GM19372 (cell line): ENCODE measurements around the gene GXYLT1.
"Not testable (repeated sequence)": the region's sequence is repeated elsewhere in the genome, so short reads cannot be mapped to it uniquely, and the experiment has no call there.

ENCODE experiments used
- ATAC-seq: cut with Tn5 transposase; IDR thresholded peaks from one replicate; pipeline ENCODE4 v1.9.1; 2021; ENCODE audit warnings: mild to moderate bottlenecking, low read depth, moderate library complexity; ENCODE audit not compliant: unreplicated experiment

GXYLT1 gene

DNA sequence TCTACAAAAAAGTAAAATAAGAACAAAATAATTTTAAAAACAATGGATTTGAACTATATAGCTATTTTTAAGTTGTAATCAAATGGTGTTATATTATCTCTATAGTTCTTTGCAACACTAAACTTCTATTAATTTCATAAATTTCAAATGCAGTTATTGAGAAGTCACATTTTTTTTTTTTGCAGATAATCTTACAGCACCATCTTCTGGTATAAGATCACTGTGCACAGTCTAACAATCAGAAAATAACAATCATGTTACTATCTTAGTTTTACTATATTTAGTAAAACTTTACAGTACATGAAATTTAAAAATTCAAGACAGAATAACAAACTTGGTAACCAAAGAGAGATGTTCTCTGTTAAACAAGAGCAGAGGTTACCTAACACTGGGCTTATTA, 40.6 kb downstream of the GXYLT1 start:
- no peak for ATAC-seq

DNA sequence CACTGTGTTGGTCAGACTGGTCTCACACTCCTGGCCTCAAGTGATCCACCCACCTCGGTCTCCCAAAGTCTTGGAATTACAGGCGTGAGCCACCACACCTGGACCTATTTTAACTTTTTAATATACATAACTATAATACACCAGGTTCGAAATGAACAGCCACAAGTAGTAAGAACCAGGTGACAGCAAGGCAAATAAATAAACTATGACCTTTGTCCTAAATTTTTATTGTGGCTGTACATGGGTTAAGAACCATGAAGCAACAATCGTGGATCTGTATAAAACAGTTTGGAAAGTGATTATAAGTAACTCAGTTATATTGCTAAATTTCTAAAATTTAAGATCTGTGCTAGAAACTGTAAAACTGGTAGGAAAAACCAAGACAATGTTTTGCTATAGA, 41.5 kb downstream of the GXYLT1 start:
- no peak for ATAC-seq

DNA sequence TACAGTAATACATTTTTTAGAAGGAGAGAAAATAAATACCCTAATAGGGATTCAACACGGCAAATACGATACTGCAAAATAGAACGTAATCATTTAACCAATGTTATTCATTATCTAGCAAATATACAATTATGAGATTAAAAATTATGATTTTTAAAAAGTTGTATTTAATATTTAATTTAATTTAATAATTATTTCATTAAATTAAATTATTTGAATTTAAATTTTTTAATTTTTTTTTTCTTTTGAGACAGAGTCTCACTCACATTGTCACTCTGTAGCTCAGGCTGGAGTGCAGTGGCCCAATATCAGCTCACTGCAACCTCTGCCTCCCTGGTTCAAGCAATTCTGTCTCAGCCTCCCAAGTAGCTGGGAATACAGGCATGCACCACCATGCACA, 42.0 kb downstream of the GXYLT1 start:
- no peak for ATAC-seq

- no peak for ATAC-seq
These were observed 45.2 kb downstream of the GXYLT1 start for GRCh38 chr12:42099433-42099832.

DNA sequence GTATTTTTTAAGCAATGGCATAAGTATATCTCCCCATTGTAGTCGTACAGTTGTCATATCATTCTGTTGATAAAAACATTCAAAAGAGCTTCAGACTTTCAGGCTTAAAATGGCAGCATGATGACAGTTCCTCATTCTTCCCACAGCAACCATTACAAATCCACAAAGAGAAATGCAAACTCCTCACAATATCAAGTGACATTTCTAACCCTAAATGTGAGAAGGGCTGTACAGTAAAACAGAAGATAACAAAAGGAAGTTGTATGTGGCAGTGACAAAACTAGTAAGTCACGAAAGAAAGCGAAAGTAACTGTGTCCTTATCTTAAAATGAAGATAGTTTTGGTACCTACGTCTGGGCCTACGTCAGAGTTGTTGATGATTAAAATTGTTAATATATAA, 46.7 kb downstream of the GXYLT1 start:
- ATAC-seq, result peak; percentile 91

GRCh38 chr12:42094277-42094676, 50.4 kb downstream of the GXYLT1 start:
- no peak for ATAC-seq

GRCh38 chr12:42091769-42092168, 52.9 kb downstream of the GXYLT1 start:
- no peak for ATAC-seq

GRCh38 chr12:42090899-42091298, 53.8 kb downstream of the GXYLT1 start:
- ATAC-seq, result no peak

- no peak for ATAC-seq
These were observed 58.6 kb downstream of the GXYLT1 start for GRCh38 chr12:42086031-42086430.

- ATAC-seq, result no peak
These were observed 59.1 kb downstream of the GXYLT1 start for GRCh38 chr12:42085594-42085993.

DNA sequence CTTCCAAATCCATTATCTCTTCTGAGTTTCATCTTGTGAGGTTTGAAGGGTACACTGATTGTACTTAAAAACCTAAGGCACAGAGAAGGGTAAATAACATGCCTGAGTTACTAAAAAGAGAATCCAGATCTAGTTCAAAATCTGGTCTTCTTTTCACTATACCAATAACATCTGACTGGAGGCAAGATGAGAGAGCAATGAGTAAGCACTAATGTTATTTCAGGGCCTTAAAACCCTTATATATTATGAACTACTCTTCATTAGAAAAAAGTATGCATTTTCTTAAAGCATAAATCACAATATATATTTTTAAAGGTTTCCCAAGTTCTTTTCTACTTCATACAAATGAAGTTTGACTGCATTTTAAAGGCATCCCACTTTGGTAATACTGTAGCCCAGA, 60.2 kb downstream of the GXYLT1 start:
- ATAC-seq, result no peak

DNA sequence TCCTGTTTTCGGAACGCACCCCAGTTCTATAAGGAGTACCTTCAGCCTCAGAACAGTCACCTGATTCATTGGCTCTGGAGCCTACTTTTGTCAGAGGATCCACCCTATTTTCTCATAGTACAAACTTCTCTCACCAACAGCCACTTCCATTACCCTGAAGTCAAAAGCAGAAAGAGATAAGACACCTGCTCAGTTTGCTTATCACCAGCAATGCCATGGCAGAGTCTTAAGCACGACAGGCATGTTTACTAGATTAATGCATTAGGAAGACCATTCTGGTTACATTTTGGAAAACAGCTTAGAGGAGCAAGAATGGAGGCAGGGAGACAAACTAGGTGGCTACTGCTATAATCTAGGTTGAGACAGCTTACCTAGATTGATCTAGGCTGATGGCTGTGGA, 67.7 kb downstream of the GXYLT1 start:
- ATAC-seq, result no peak

DNA sequence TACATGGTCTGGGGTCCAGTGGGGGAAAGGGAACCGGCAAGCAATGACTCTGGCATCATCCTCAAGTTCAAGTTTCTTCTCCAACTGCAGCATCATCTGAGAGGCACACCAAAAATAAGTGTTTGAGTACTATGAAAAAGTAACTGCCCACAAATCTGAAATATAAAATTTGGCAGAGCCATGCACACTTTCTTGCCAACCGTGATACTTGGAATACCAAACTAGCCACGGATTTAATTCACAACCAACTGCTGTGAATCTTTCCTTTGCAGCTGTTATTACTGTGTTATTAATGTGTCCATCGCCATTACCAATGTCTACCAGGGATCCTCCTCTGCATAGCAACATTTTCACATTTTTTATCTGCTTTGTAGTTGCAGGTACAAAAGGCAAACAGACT, 74.6 kb downstream of the GXYLT1 start:
- ATAC-seq, result no peak

DNA sequence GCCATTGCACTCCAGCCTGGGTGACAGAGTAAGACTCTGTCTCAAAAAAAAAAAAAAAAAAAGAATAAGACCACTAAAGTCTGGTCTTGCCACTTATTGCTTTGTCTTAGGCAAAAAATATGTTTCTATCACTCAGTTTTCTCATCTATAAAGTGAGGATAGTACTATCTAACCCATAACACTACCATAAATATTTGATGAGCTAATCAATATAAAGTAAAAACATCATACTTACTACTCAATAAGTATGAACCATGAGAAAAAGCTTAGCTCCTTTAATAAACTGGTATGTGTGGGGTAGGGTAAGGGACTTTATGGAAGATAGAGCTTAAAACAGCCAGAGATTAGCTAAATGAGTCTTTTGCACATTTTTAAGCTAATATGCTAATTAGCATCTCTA, 85.5 kb downstream of the GXYLT1 start:
- no peak for ATAC-seq

GRCh38 chr12:42056130-42056529, 88.5 kb downstream of the GXYLT1 start:
- ATAC-seq, result peak; percentile 80

DNA sequence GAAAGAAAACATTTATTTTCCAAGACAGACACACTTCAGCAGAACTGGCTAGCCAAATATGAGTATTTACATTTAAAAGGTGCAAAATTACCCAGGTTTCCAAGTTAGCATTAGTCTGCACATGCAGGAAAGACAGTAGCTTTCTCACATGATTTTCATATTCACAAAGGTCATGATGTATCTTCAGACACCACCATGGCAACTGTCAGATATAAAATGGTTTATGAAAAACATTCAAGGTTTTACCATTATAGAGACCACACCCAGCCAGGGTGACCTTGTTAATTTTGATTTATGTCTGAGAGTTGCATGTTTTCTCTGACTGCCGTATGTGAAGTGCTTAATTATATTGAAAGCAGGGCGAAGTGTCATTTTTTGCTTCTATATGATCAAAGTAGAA, 91.2 kb downstream of the GXYLT1 start:
- ATAC-seq, result no peak

DNA sequence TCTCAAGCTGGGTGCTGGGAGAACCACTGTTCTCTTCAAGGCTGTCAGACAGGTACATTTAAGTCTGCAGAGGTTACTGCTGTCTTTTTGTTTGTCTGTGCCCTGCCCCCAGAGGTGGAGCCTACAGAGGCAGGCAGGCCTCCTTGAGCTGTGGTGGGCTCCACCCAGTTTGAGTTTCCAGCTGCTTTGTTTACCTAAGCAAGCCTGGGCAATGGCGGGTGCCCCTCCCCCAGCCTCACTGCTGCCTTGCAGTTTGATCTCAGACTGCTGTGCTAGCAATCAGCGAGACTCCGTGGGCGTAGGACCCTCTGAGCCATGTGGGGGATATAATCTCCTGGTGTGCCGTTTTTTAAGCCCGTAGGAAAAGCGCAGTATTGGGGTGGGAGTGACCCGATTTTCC, 95.7 kb downstream of the GXYLT1 start:
- ATAC-seq, result not testable (repeated sequence)

DNA sequence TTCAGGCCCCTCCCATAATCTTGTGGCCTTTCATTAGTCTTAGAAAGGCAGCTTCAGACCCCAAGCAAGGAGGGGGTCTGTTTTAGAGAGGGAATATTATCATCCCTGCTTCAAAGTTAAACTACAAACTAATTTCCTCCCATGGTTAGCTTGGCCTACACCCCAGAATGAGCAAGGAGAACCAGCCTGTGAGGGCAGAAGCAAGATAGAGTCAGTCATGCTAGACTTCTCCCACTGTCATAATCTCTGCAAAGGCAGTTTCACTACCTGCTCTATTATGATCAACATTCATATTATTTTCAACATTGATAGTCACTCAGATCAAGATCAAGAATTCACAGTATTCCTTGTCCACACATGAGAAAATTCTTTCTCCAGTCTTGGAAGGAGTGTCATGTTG, 105.1 kb downstream of the GXYLT1 start:
- ATAC-seq, result no peak

DNA sequence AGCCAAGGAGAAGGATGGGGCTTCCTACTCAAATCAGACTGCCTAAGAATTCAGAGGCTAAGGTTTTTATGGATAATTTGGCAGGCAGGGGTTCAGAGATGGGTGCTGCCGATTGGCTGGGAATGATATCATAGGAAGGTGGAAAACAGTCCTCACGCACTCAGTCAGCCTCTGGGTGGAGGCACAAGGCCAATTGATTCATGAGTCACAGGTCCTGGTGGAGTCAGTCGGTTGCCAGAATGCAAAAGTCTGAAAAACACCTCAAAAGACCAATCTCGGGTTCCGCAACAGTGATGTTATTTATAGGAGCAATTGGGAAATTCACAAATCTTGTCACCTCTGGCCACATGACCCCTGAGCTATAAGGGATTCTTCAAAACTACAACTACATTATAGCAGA, 105.5 kb downstream of the GXYLT1 start:
- no peak for ATAC-seq

DNA sequence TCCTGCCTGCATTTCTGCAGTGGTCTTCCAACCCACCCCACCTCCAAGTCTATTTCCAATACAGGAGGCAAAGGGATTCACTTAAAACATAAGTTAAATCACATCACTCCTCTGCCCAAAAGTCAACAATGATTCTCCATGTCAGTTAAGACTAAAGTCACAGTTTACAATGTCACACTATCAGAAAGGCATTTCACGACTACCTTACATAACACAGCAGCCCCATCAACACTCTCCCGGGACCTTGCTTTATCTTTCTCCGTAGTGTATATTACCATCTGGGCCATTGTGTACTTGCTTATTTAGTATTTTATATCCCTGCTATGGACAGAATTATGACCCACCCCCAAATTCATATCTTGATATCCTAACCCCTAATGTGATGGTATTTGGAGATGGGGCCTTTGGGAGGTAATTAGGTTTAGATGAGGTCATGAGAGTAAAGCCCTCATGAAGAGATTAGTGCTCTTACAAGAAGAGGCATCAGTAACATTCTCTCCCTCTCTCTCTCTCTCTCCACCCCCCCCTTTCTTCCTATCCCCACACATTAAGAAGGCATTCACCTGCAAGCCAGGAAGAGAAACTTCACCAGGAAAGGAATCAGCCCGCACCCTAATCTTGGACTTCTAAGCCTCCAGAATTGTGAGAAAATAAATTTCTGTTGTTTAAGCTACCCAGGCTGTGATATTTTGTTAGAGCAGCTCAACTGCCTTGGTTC, 112.7 kb downstream of the GXYLT1 start:
- ATAC-seq, result no peak
